ENCODE measurements around the gene HAND1.

HAND1 gene

DNA sequence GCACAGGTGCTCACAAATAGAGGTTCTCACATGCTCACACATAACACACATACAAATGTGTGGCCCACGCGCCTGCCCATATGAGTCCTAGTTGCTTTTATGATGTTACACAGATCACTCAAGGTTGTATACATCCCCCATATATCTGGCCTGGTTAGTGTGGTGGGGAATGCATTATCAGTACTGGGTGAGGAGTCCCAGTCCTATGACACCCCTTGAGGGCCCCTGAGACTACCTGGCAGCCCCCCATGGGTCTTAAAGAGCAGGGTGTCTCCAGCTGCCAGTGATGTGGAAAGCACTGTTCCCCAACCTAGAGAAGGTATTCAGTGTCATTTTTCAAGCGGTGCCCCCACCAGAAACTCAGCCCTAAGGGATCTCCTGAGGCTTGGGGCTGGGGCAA is 2.8 kb upstream of the HAND1 start:
- TF ChIP-seq, protein P1, sequence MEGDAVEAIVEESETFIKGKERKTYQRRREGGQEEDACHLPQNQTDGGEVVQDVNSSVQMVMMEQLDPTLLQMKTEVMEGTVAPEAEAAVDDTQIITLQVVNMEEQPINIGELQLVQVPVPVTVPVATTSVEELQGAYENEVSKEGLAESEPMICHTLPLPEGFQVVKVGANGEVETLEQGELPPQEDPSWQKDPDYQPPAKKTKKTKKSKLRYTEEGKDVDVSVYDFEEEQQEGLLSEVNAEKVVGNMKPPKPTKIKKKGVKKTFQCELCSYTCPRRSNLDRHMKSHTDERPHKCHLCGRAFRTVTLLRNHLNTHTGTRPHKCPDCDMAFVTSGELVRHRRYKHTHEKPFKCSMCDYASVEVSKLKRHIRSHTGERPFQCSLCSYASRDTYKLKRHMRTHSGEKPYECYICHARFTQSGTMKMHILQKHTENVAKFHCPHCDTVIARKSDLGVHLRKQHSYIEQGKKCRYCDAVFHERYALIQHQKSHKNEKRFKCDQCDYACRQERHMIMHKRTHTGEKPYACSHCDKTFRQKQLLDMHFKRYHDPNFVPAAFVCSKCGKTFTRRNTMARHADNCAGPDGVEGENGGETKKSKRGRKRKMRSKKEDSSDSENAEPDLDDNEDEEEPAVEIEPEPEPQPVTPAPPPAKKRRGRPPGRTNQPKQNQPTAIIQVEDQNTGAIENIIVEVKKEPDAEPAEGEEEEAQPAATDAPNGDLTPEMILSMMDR (IDR thresholded peaks at IDR 0.05; ENCODE audit: low read depth, low read length): no peak
- no peak overlapping the region for H3K27ac ChIP-seq
- H3K9me3 ChIP-seq (ENCODE audit: severe bottlenecking): no peaks in the 10 kb centered on the region
- H3K4me3 ChIP-seq (ENCODE audit: low read depth, low read length): no peak overlapping the region
- peaks cover 1% of the 10 kb centered on the region; the same call in 1 of the 2 replicates for H3K36me3 ChIP-seq
- H3K27me3 ChIP-seq (ENCODE audit: insufficient read depth, low read depth, severe bottlenecking): no peaks in the 10 kb centered on the region
- no peak for DNase-seq

DNA sequence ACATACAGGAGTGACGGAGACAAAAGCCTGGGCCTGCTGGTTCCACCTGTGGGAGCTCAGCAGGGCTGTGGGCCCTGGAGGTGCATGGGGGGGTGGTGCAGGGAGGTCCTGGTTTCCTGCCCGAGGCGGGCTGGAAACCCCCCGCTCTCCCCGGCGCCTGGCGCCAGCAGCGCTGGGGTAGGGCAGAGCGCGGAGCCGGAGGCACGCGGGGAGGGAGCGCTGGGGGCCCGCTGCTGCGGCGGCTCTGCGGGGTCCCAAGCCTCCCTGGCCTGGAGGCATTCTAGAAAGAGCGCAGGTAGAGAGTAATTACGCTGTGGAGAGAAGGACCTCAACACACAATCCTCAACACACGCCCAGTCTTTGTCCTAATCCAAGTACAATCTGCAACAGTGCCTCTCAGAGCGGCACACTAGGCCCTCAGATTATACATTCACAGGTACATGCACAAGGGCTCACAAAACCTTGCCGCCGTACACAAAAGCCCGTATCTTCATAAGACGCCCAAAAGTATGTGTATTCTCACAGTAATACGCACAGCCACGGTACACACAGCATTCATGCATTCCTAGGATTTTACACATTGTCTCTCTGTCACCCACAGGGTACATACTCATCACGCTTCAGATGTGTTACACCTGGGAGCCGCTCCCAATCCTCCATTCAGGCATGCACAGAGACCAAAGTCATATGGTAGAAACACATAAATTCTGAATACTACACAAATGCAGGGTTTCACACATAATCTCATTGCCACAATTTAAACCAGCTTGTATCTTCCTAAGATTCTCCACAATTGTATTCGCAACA is 2.1 kb upstream of the HAND1 start:
- Histone ChIP-seq H3K36me3 (peaks cover 8% of the 10 kb centered on the region), H3K9me3 (ENCODE audit: severe bottlenecking) (no peaks in the 10 kb centered on the region), H3K4me3 (ENCODE audit: low read depth, low read length) (no peak overlapping the region), H3K27ac (no peak overlapping the region), H3K27me3 (ENCODE audit: insufficient read depth, low read depth, severe bottlenecking) (no peaks in the 10 kb centered on the region)
- TF ChIP-seq, protein P1 (IDR thresholded peaks at IDR 0.05; ENCODE audit: low read depth, low read length): no peak
- DNase-seq: no peak

- no peak for DNase-seq
- no peak overlapping the region for H3K4me3 ChIP-seq (ENCODE audit: low read depth, low read length)
- no peaks in the 10 kb centered on the region for H3K27me3 ChIP-seq (ENCODE audit: insufficient read depth, low read depth, severe bottlenecking)
- no peaks in the 10 kb centered on the region for H3K9me3 ChIP-seq (ENCODE audit: severe bottlenecking)
- H3K27ac ChIP-seq: no peak overlapping the region
- TF ChIP-seq, protein P1 (IDR thresholded peaks at IDR 0.05; ENCODE audit: low read depth, low read length): no peak
- peaks cover 14% of the 10 kb centered on the region for H3K36me3 ChIP-seq
Observed at GRCh38 chr5:154479160-154479943, 1.3 kb upstream of the HAND1 start.

GRCh38 chr5:154478752-154479159 is 729 bp upstream of the HAND1 start:
- no peak overlapping the region for H3K4me3 ChIP-seq (ENCODE audit: low read depth, low read length)
- peaks cover 14% of the 10 kb centered on the region for H3K36me3 ChIP-seq
- H3K27me3 ChIP-seq (ENCODE audit: insufficient read depth, low read depth, severe bottlenecking): no peaks in the 10 kb centered on the region
- DNase-seq: no peak
- TF ChIP-seq, protein P1 (IDR thresholded peaks at IDR 0.05; ENCODE audit: low read depth, low read length): no peak
- no peaks in the 10 kb centered on the region for H3K9me3 ChIP-seq (ENCODE audit: severe bottlenecking)
- H3K27ac ChIP-seq: no peak overlapping the region

DNA sequence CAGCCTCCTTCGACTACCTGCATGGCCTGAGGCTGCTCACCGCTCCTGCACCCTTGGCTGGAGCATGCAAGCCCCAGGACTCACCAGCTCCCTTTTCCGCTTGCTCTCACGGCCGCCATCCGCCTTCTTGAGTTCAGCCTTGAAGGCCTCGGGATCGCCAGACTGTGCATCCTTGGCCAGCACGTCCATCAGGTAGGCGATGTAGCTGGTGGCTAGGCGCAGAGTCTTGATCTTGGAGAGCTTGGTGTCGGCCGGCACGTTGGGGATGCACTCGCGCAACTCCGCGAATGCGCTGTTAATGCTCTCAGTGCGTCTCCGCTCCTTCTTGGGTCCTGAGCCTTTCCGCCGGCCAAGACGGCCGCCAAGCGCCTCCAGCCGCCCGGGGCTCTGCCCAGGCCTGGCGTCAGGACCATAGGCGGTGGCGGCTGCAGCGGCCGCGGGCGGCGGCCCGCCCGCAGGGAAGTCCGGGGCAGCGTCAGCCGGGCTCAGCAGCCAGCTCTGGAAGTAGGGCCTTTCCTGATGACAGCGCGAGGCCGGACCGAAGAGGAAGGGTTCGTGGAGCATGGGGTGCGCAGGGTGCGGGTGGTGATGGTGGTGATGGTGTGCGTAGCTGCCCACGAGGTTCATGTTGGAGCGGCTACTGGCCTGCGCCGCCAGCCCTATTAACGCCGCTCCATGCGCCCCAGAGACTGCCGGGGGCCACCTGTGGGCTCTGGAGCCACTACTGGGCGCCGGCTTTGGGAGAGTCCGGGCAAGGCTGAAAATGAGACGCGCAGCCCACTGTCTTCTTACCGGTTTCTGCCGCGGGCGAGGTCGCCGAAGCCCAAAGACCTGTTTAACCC is 424 bp downstream of the HAND1 start:
- peak overlapping the region; percentile 68 for H3K27ac ChIP-seq
- peak; percentile 44 for DNase-seq

More for the DNA sequence above, 424 bp downstream of the HAND1 start:
- peak overlapping the region; percentile 55 for H3K4me3 ChIP-seq (ENCODE audit: low read depth, low read length)
- H3K9me3 ChIP-seq (ENCODE audit: severe bottlenecking): no peaks in the 10 kb centered on the region
- H3K36me3 ChIP-seq: peaks cover 14% of the 10 kb centered on the region
- H3K27me3 ChIP-seq (ENCODE audit: insufficient read depth, low read depth, severe bottlenecking): no peaks in the 10 kb centered on the region
- TF ChIP-seq, protein P1 (IDR thresholded peaks at IDR 0.05; ENCODE audit: low read depth, low read length): no peak
